Measurements from ENCODE around the gene RGS7BP.

Gene RGS7BP

GRCh38 chr5:64632251-64632650 is 126.4 kb downstream of the RGS7BP start:
- Histone ChIP-seq H3K36me3 (ENCODE audit: control insufficient read depth, insufficient read depth, low read length) (no peaks in the 10 kb centered on the region), H3K4me3 (replicated peaks; ENCODE audit: low read depth, low read length) (no peak overlapping the region), H3K27me3 (replicated peaks; ENCODE audit: control insufficient read depth, insufficient read depth, low read length) (no peaks in the 10 kb centered on the region)
- no peak for DNase-seq (ENCODE audit: extremely low read depth, insufficient read length)
- no peak for TF ChIP-seq CTCF (IDR thresholded peaks at IDR 0.05; ENCODE audit: insufficient read depth, low read length, poor library complexity, severe bottlenecking)

DNA sequence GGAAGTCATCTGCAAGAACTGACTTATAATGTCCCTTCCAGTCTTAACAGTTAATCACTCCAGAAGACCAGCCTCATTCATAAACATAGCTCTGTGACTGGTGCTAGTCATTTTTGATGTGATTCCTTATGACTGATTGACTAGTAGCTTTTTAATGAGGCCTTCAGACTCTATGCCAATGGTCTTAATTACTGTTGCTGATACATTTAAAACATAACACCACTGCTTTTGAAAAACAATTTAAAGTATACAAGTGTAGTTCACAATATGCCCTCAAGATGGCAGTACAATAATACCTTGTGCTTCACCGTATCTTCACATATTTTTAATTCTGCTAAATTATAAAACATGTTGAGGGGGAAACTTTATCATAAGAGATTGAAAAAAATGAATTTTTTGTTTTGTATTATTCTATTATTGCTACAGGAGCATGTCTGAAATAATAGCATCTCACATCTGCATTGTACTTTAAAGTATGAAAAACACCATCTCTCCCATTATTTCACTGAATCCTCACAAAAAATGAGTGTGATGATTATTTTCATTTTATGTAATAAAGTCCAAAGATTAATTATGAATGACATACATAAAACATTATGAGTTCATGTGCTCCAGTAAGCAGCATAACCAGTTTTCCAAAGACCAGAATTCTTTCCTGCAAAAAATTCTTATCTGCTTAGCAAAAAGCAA is 129.3 kb downstream of the RGS7BP start:
- TF ChIP-seq CTCF (IDR thresholded peaks at IDR 0.05; ENCODE audit: insufficient read depth, low read length, poor library complexity, severe bottlenecking): peak; percentile 47
- Histone ChIP-seq H3K36me3 (ENCODE audit: control insufficient read depth, insufficient read depth, low read length) (no peaks in the 10 kb centered on the region), H3K4me3 (replicated peaks; ENCODE audit: low read depth, low read length) (no peak overlapping the region), H3K27me3 (replicated peaks; ENCODE audit: control insufficient read depth, insufficient read depth, low read length) (no peaks in the 10 kb centered on the region)
- peak; percentile 17 for DNase-seq (ENCODE audit: extremely low read depth, insufficient read length)

GRCh38 chr5:64637144-64637543 is 131.3 kb downstream of the RGS7BP start:
- DNase-seq (ENCODE audit: extremely low read depth, insufficient read length): no peak
- no peak for TF ChIP-seq CTCF (IDR thresholded peaks at IDR 0.05; ENCODE audit: insufficient read depth, low read length, poor library complexity, severe bottlenecking)
- H3K36me3 ChIP-seq (ENCODE audit: control insufficient read depth, insufficient read depth, low read length): no peaks in the 10 kb centered on the region

DNA sequence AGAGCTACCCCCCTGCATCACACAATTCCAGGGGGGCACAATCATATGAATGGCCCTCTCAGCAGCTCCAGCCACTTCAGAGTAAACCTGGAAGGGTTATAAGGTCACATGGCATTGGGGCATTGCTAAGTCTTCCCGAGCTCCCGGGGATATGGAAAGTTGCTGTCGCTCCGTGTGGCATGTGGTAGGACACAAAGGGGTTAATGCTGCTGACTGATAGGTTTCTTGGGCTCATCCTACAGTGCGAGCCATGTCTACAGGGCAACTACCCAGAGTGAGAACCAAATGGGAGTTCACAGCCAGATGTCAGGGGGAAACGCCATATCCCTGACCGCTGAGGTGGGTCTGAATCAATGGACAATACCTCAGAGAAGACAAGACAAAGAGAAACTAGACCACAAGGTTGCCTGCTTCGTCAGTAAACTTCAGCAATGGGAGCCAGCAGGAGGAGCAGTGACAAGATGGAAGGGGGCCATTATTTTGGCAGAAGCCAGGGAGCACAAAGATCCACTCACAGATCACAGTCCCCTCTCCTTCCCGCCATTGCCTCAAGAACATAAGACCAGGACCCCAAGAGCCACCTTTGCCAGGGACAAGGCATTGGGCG is 132.1 kb downstream of the RGS7BP start:
- no peaks in the 10 kb centered on the region for H3K36me3 ChIP-seq (ENCODE audit: control insufficient read depth, insufficient read depth, low read length)
- TF ChIP-seq CTCF (IDR thresholded peaks at IDR 0.05; ENCODE audit: insufficient read depth, low read length, poor library complexity, severe bottlenecking): no peak
- no peak for DNase-seq (ENCODE audit: extremely low read depth, insufficient read length)
- H3K4me3 ChIP-seq (replicated peaks; ENCODE audit: low read depth, low read length): no peak overlapping the region
- no peaks in the 10 kb centered on the region for H3K27me3 ChIP-seq (replicated peaks; ENCODE audit: control insufficient read depth, insufficient read depth, low read length)

More at GRCh38 chr5:64637144-64637543, 131.3 kb downstream of the RGS7BP start:
- Histone ChIP-seq H3K27me3 (replicated peaks; ENCODE audit: control insufficient read depth, insufficient read depth, low read length) (no peaks in the 10 kb centered on the region), H3K4me3 (replicated peaks; ENCODE audit: low read depth, low read length) (no peak overlapping the region)

GRCh38 chr5:64644831-64645230 is 139.0 kb downstream of the RGS7BP start:
- Histone ChIP-seq H3K27me3 (replicated peaks; ENCODE audit: control insufficient read depth, insufficient read depth, low read length) (no peaks in the 10 kb centered on the region), H3K36me3 (ENCODE audit: control insufficient read depth, insufficient read depth, low read length) (no peaks in the 10 kb centered on the region; the same call in 1 of the 2 replicates), H3K4me3 (replicated peaks; ENCODE audit: low read depth, low read length) (no peak overlapping the region)
- no peak for TF ChIP-seq CTCF (IDR thresholded peaks at IDR 0.05; ENCODE audit: insufficient read depth, low read length, poor library complexity, severe bottlenecking)
- DNase-seq (ENCODE audit: extremely low read depth, insufficient read length): no peak
